Suprapubic skin (tissue), 4 donors: Measurements from ENCODE around the gene ANKRD44.

Experiments
- CTCF ChIP-seq, 2 donors: fragments of 200-600 bp in 1 of 2; fragments of 450-650 bp in 1 of 2; sonication (generic) in 1 of 2; IDR thresholded peaks; one replicate each; pipeline ENCODE4 v1.5.1; 2016 to 2019; ENCODE audit warnings: antibody characterized with exemption in 2 of 2, mild to moderate bottlenecking in 1 of 2, moderate library complexity in 1 of 2
- POLR2A ChIP-seq, 2 donors: fragments of 450-650 bp; IDR thresholded peaks; one replicate each; pipeline ENCODE4 v1.6.1; 2017; ENCODE audit warnings: antibody characterized with exemption in 2 of 2, mild to moderate bottlenecking in 2 of 2, moderate library complexity in 2 of 2
- POLR2AphosphoS5 ChIP-seq, 3 donors: sonication (generic); formaldehyde crosslinking; IDR thresholded peaks; one replicate each; pipeline ENCODE4 v1.6.1; 2017; ENCODE audit warnings: antibody characterized with exemption in 3 of 3

GRCh38 chr2:197076652-197077051 lies 233.9 kb downstream of the ANKRD44 start:
- TF ChIP-seq POLR2A (IDR thresholded peaks at IDR 0.05) (no peak), POLR2AphosphoS5 (IDR thresholded peaks at IDR 0.05) (no peak), CTCF (IDR thresholded peaks at IDR 0.05) (no peak)
